GM19351 (cell line): ENCODE data around the gene ZSCAN9.

ENCODE experiments used
- ATAC-seq: cut with Tn5 transposase; IDR thresholded peaks from one replicate; pipeline ENCODE4 v1.9.1; 2021; ENCODE audit warnings: mild to moderate bottlenecking, moderate library complexity; ENCODE audit not compliant: unreplicated experiment

Gene ZSCAN9

GRCh38 chr6:28220257-28221133 is 4.6 kb upstream of the ZSCAN9 start:
- no peak for ATAC-seq

- ATAC-seq = no peak
Measured at GRCh38 chr6:28224131-28225055, 682 bp upstream of the ZSCAN9 start.

GRCh38 chr6:28226460-28226859 is 1.4 kb downstream of the ZSCAN9 start:
- no peak for ATAC-seq

- ATAC-seq = no peak
Measured at GRCh38 chr6:28232785-28233184, 7.7 kb downstream of the ZSCAN9 start.

GRCh38 chr6:28235912-28236452 is 10.9 kb downstream of the ZSCAN9 start:
- no peak for ATAC-seq

- ATAC-seq = no peak
Measured at GRCh38 chr6:28239636-28240035, 14.6 kb downstream of the ZSCAN9 start.

- ATAC-seq = no peak
Measured at GRCh38 chr6:28240471-28240870, 15.4 kb downstream of the ZSCAN9 start.

GRCh38 chr6:28243946-28244345 is 18.9 kb downstream of the ZSCAN9 start:
- ATAC-seq = no peak

- ATAC-seq = no peak
Measured at GRCh38 chr6:28245206-28245941, 20.3 kb downstream of the ZSCAN9 start.

GRCh38 chr6:28248916-28249315 is 23.8 kb downstream of the ZSCAN9 start:
- ATAC-seq = no peak

GRCh38 chr6:28250747-28251146 is 25.7 kb downstream of the ZSCAN9 start:
- ATAC-seq = no peak

- peak; percentile 50 for ATAC-seq
Measured at GRCh38 chr6:28251661-28252008, 26.6 kb downstream of the ZSCAN9 start.

GRCh38 chr6:28252009-28252975 is 27.2 kb downstream of the ZSCAN9 start, which contains the start of gene ZKSCAN4:
TSS of gene ZKSCAN4 (minus strand) at chr6:28252269. CDS start at chr6:28251980, 289 bp downstream.
- ATAC-seq = peak; percentile 78

GRCh38 chr6:28254121-28254519 is 29.0 kb downstream of the ZSCAN9 start:
- ATAC-seq = no peak

GRCh38 chr6:28257042-28257441 is 32.0 kb downstream of the ZSCAN9 start:
- ATAC-seq = no peak

- ATAC-seq = no peak
Measured at GRCh38 chr6:28258877-28259777, 34.1 kb downstream of the ZSCAN9 start, which contains the start of gene NKAPL. TSS of gene NKAPL (plus strand) at chr6:28259297. CDS start at chr6:28259372, 75 bp downstream.

GRCh38 chr6:28263922-28264321 is 38.8 kb downstream of the ZSCAN9 start:
- no peak for ATAC-seq

GRCh38 chr6:28264834-28265401 is 39.8 kb downstream of the ZSCAN9 start:
- no peak for ATAC-seq
